GM19035 (cell line): ENCODE data around the gene DACT3.

ENCODE experiments used
- ATAC-seq: cut with Tn5 transposase; IDR thresholded peaks from one replicate; pipeline ENCODE4 v1.9.1; 2021; ENCODE audit not compliant: unreplicated experiment

The DACT3 gene, protein sequence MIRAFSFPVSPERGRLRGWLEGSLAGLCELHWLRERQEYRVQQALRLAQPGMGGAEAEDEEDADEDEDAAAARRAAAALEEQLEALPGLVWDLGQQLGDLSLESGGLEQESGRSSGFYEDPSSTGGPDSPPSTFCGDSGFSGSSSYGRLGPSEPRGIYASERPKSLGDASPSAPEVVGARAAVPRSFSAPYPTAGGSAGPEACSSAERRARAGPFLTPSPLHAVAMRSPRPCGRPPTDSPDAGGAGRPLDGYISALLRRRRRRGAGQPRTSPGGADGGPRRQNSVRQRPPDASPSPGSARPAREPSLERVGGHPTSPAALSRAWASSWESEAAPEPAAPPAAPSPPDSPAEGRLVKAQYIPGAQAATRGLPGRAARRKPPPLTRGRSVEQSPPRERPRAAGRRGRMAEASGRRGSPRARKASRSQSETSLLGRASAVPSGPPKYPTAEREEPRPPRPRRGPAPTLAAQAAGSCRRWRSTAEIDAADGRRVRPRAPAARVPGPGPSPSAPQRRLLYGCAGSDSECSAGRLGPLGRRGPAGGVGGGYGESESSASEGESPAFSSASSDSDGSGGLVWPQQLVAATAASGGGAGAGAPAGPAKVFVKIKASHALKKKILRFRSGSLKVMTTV

DNA sequence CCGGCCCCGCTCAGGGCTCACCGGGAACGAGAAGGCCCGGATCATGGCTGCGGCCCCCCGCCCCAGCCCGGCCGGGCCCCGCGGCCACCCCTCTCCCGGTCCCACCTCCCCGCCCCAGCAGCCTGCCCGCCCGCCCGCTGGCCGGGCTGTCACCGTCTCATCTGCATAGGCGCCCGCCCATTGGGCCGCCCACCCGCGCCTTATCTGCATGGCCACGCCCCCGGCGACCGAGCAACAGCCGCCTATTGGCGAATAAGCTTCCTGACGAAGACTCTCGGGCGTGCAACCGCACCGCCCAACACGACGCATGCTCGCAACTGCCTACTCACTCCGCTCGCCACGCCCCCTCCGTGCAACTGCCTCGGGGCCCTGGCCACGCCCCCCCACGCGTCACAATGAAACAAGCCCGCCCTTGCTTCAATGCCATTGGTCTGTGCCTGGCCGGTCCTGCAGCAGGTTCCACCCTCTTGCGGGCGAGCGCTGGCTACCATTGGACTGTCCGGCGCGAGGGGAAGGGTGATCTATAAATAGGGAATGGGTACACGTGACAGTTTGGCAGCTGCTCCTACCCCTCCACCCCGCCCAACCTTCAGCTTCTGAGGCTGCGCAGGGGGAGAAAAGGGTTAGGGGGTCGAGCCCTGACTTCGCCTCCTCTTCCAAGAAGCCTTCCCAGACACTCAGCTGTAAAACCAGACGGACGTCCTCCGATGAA, at the start of gene DACT3:
Gene DACT3, minus strand, starts transcription at position 163 of the 712 bp plus-strand sequence. Its CDS starts 118 bp downstream, at position 45.
- ATAC-seq, result peak; percentile 94

DNA sequence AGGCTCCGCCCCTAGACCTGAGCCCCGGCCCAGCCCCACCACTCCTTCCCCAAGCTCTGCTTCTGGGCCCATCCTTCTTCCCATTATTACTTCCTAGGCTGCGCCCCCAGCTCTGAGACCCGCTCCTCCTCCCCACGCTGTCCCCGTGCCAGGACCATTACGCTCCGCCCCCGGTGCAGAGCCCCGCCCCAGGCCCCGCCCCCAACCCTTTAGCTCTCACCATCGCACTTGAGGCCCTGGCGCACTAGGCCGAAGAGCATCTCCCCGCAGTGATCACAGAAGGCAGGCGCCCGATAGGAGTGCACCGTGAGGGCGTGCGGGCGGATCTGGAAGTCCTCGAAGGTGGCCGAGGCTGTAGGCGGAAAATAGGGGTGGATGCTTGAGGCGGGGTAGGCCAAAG, 49.7 kb upstream of the DACT3 start:
- no peak for ATAC-seq

DNA sequence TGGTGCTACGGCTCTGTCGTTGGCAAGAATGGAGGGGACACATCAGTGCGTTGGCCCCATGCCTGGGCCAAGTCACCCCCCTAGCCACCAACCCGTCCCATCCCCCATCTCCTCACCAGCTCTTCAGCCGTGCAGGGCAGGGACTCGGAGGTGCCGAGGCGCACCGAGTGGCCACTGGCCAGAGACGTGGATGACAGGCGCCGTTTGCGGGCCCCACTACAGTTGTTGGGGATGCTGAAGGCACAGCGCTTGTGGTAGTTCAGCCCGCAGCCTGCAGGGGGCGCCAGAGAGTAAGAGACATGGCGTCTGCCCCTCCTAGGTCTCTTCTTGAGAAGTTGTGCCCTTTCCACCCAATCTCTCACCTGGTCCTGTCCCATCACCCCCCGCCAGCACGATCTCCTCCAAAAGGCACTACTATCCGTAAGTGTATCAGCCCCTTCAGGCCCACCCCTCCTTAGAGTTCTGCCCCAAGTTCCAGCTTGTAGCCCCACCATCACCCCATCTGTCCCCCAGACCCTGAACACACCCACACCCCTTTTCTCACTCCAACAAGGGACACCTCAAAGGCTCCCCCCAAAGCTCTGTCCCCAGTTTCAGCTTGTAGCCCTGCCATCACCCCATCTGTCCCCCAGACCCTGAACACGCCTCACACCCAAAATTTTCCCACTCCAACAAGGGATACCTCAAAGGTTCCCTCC, 43.5 kb upstream of the DACT3 start:
- ATAC-seq, result no peak

DNA sequence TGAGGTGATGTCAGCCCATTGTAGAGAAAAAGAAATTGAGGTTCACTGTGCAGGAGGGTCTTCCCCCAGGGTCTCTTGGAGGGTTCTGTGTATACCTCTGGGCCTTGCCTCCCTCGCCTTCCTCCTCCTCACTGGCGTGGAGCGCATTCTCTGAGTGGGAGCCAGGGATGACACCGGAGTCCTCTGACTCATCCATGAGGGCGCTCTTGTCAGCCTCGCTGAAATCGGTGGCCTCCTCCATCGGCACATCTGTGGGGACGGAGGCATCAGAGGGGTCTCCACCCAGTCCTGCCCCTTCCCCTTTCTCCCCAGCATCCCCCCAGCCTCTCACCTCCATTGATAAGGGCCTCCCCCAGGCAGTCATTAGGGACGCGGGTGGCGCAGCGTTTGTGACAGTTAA, 39.7 kb upstream of the DACT3 start:
- no peak for ATAC-seq

DNA sequence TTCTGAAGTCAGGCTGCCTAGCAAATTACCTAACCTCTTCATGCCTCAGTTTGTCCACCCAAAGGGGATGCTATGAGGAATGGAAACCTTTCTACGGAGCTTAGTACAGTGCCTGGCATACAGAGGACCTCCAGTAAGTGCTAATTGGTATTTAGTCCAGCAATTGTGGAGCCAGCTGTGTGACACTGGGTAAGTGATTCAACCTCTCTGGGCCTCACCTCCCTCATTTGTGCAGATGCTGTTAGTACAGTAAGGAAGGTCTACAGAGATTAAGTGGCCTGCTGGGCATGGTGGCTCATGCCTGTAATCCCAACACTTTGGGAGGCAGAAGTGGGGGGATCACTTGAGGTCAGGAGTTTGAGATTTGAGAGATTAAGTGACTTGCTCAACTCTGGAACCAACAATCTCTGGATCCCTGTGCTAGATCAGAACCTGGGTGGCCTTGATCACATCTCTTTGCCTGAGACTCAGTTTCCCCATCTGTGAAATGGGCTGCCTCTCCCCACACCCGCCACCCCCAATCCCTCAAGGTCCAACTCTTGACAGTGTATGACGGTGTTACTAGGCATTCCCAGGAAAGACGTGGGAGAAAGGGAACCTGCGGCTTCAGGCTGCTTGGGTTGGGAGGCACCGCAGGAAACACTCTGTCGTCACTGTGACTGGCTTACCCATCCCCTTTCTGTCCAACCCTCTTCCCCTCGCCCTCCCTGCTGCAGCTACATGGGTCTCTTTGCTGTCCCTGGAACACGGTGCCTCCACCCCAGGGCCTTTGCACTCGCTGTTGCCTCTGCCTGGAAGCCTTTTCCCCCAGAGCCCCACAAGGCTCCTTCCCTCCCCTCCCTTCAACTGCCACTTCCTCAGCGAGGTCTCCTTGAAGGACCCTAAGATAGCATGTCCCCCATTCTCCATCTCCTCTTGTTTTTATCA, 37.7 kb upstream of the DACT3 start:
- no peak for ATAC-seq

DNA sequence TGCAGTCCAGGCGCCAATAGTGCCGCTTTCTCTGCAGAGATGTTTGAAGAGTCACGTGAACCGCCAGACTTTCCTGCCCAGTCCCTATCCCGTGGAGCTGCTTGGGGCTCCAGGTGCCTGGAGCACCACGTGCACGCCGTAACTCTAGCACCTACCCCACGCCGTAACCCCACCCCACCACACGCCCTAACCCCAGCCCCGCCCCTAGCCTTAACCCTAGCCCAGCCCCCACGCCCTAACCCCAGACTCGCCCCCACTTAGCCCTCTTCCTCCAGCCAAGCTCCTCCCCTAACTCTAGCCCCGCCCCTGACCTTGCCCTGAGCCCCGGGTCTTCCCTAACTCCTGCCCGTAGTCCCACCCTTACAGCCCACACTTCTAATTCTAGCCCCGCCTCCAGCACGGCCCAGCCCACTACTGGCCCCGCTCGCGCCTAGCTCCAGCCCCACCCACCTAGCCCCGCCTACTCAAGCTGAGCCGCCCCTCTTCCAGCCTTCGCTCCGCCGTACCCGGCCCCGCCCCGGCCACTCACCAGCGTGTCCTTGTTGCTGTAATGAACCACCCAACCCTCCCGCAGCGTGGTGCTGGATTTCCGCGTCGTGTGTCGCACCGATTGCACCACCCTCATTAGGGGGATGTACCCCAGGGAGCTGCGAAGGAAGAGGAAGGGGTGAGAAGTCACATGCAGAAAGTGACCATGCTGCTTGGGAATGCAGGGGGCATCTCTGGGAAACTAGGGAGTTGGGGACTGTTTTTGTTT, 36.4 kb upstream of the DACT3 start:
- ATAC-seq, result no peak

DNA sequence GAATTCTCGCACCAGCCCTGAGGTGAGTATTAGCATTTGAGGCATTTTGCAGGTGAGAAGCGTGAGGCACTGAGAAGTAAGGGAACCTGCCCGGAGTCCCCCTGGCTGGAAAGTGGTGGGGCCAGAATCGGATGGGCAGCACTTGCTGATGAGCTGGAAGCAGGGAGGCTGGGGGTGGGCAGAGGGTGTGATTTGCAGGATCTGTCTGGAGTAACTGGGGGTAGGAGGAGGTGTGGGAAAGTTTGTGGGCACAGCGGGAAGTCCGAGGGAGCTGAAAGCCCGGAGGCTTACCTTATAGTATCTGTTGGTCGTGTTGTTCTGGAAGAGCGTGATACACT, 35.9 kb upstream of the DACT3 start:
- no peak for ATAC-seq

DNA sequence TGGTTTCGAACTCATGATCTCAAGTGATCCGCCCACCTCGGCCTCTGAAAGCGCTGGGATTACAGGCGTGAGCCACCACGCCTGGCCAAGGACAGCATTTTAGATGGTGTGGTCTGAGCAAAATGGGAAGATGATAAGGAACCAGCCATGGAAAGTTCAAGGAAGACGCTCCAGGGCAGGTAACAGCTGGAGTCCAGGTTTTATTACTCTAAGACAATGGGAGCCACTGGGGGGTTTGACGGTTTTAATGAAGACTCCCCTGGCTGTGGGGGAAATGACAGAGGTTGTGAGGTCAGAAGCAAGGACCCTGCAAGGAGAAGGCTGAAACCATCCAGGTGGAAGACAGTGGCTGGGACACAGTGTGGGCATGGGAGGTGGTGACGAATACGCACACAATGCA, 35.1 kb upstream of the DACT3 start:
- ATAC-seq, result no peak

DNA sequence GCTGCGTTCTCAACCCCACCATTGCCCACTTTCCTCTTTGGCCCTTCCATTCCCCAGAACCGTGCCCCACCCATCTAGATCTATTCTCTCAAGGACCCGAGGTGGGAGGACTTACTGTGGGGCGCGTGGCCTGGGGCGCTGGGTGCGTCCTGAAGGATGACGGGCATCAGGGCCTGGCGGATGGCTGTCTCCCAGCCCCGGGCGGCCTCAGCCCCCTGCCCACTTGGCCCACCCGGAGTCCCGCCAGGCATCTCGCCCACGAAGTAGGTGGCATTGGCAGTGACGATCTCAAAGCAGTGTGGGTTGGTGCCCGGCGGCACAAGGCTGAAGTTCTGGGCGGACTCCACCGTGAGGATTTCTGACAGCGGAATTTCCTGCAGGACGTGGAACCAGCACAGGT, 32.8 kb upstream of the DACT3 start:
- ATAC-seq, result no peak

DNA sequence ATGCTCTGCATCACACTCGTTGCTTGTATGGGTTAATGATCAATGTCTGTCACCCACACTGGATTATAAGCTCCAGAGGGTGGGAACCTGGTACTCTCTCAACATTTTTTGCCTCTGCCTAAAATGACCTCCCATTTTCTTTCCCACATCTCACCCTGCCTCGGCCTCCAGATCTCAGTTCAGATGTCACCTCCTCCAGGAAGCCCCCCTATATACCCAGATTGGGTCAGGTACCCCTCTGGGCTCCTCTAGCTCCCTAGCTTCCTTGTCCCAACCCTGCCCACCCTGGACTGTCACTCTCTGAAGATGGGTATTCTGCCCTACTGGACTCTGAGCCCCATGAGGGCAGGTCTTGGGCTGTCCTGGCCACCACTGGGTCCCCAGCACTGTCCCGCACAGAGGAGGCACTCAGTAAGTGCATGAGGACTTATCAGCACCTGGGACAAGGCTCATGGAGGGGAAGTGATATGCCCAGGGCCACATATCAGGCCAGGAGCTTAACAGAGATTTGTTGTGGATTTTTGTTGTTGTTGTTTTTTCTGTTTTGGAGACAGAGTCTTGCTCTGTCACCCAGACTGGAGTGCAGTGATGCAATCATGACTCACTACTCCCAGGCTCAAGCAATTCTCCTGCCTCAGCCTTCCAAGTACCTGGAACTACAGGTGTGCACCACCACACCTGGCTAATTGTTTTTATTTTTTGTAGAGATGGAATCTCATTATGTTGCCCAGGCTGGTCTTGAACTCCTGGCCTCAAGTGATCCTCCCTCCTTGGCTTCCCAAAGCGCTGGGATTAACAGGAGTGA, 32.1 kb upstream of the DACT3 start:
- ATAC-seq, result no peak

DNA sequence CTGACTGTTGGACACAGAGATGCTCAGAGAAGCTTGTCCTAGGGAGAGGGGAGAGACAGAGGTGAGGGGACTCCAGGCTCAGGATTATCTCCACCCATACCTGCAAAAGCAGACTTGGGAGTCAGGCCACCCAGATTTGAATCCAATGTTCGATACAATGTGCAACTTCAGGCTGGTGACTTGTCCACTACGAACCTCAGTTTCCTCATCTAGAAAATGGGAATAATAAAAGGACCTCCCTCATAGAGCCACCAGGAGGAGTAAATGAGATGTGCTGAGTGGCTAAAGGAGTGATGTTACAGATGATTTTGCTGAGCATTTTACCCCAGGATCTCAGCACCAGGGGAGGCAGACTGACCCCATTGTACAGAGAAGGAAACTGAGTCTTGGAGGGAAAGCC, 31.0 kb upstream of the DACT3 start:
- ATAC-seq, result no peak

DNA sequence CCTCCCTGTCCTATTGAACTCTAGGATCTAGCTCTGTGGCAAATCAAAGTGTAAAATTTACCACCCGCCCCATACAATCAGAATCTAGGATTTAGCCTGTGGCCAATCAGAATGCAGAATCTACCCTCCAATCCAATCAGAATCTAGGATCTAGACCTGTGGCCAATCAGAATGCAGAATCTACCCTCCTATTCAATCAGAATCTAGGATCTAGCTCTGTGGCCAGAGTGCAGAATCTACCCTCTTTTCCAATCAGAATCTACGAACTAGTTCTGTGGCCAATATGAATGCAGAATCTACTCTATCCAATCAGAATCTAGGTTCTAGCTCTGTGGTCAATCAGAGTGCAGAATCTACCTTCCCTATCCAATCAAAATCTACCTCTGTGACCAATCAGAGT, 30.1 kb upstream of the DACT3 start:
- no peak for ATAC-seq

DNA sequence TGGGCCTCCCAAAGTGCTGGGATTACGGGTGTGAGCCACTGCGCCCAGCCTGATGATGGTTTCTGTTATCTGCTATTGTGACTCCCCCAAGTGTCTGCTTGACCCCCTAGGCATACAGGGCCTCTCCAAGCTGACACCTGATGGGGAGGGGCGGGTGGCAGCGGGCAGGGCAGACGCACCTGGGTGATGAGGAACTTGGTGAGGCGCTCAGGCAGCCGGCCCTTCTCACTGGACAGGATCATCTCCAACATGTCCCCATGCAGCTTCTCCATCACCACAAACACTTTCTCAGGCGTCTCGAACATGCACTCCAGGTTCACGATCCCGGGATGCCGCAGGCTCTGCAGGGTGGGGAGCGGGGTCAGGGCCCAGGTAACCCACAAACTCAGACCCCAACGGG, 28.4 kb upstream of the DACT3 start:
- ATAC-seq, result no peak

DNA sequence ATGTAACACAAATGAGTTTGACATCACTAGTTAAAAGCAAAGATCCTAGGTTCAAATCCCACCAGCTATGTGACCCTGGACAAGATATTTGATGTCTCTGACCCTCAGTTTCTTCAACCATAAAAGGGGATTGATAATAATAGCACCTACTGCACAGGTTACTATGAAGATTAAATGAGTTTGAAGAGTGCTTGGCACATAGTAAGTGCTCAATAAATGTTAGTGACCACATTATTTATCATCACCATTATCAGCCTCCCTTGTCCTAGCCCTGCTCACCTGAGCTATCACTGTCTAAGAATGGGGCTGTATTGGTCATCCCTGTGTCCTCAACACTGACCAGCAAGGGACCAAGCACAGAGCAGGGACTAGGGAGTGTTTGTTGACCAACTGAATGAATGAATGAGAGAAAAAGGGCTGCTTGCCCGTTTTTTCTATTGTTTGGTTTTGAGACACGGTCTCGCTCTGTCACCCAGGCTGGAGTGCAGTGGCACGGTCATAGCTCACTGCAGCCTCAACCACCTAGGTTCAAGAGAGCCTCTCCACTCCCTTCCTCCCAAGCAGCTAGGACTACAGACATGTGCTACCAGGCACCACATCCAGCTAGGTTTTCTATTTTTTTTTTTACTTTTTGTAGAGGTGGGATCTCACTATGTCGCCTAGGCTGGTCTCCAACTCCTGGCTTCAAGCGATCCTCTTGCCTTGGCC, 26.6 kb upstream of the DACT3 start:
- ATAC-seq, result no peak

DNA sequence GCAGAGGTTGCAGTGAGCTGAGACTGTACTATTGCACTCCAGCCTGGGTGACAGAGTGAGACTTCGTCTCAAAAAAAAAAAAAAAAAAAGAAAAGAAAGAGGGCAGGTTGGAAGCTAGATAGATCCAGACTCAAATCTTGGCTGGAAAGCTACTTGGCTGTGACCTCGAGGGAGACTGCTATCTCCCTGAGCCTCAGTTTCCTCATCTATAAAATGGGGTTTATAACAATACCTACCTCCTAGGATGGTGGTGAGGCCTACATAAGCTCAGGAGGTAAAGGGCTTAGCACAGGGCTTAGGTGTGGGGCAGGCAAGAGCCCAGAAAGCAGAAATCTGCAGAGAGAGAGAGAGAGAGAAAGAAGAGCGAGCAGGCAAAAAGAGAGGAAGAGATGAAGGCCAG, 24.2 kb upstream of the DACT3 start:
- ATAC-seq, result no peak

DNA sequence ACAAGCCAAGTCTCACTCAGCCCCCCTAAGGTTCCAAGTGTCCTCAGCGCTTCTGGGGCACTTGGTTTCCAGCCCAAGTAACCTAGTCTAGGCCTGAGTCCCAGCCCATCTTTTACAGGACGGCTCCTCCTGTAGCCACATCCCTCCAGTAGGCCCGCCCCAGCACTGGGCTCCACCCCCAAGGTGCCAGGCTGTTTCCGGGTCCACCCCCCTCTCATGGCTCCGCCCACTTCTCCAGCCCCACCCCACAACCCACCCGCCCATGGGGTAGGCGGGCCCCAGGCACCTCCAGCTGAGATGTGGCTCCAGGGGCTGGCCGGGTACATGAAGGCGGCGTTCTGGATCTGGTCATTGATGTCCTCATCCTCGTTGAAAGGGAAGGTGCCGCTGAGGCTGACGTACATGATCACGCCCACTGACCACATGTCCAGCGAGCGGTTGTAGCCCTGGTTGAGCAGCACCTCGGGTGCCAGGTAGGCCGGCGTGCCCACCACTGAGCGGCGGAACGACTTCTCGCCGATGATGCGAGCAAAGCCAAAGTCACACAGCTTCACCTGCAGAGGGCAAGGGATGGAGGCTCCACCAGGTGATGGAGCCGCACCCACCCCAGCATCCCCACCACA, 17.2 kb upstream of the DACT3 start:
- no peak for ATAC-seq

DNA sequence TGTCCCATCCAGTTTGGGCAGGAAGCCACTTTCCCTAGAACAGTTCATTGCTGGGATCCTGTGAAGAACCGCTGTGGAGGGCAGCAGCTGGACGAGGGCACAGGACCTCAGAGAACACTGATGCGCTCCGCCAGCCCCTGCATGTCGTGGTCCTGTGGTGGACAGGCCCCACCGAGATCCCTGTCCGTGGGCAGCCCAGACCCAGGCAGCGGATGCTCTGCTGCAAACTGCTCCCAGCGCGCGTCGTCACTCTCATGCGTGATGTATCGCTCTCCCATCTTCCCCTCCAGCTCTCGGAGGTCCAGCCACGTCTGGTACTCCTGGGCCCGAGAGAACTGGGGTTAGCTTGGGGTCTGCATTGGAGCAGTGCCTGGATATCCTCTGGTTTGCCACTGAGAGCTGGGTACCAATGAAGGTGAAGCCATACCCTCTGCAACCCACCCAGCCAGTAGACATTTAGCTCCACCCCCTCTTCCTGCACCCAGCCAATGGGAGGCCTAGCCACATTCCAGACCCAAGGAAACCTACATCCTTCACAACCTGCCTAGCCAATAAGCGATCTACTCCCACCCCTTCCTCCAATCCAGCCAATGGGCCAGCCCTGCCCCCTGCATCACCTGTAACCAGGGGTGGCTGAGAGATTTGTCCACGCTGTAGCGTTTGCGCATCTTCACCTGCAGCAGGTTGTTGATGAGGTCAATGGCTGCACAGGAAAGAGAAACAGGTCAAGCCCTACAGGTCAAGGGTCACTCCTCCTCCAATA, 13.6 kb upstream of the DACT3 start:
- ATAC-seq, result no peak
